Natural killer cell (primary cell): ENCODE results near the gene NHERF1. TPM values are rescaled to one million over a fixed set of nuclear protein-coding genes. Genes with fewer than 3 reads are reported as not detected.

Experiments
- ATAC-seq, 3 donors: fragments of 150-1000 bp in 2 of 3; fragments of 200-7000 bp in 1 of 3; cut with Tn5 transposase; 1 replicate in 1 of 3; 2 replicates in 2 of 3; pipeline ENCODE4 v1.10.0; 2021; ENCODE audit warnings: mild to moderate bottlenecking in 2 of 3, moderate library complexity in 2 of 3
- DNase-seq, 2 donors: peaks; one replicate each; pipeline versions ENCODE4 v3.0.0 to v3.0.0-alpha.2; 2013 to 2021; ENCODE audit warnings: mixed read lengths in 1 of 2
- H3K27ac ChIP-seq: one replicate; pipeline ENCODE4 v1.5.1; 2013; ENCODE audit warnings: mild to moderate bottlenecking, low read length
- H3K27me3 ChIP-seq: one replicate; pipeline ENCODE4 v1.6.1; 2013; ENCODE audit warnings: low read length; ENCODE audit not compliant: control insufficient read depth, insufficient read depth
- H3K36me3 ChIP-seq: one replicate; pipeline ENCODE4 v1.6.1; 2013; ENCODE audit warnings: low read length; ENCODE audit not compliant: control insufficient read depth, insufficient read depth
- H3K4me1 ChIP-seq: one replicate; pipeline ENCODE4 v1.6.1; 2013; ENCODE audit warnings: low read length; ENCODE audit not compliant: control insufficient read depth, insufficient read depth
- H3K4me3 ChIP-seq: one replicate; pipeline ENCODE4 v1.5.1; 2013; ENCODE audit warnings: low read length
- H3K9me3 ChIP-seq: one replicate; pipeline ENCODE4 v1.6.1; 2013; ENCODE audit warnings: low read length; ENCODE audit not compliant: control insufficient read depth, insufficient read depth
- H3K27ac Mint-ChIP-seq, 2 donors: one replicate each; pipeline ENCODE4 v1.8.0; 2022; ENCODE audit warnings: mild to moderate bottlenecking in 2 of 2, mixed read lengths in 2 of 2, moderate library complexity in 1 of 2
- H3K27me3 Mint-ChIP-seq, 2 donors: one replicate each; pipeline ENCODE4 v1.8.0; 2022; ENCODE audit warnings: low read depth in 2 of 2, mixed read lengths in 2 of 2
- H3K36me3 Mint-ChIP-seq: one replicate; pipeline ENCODE4 v1.8.0; 2022; ENCODE audit warnings: mixed read lengths
- H3K4me1 Mint-ChIP-seq, 2 donors: one replicate each; pipeline ENCODE4 v1.8.0; 2022; ENCODE audit warnings: mixed read lengths in 2 of 2
- H3K4me3 Mint-ChIP-seq: one replicate; pipeline ENCODE4 v1.8.0; 2022; ENCODE audit warnings: mild to moderate bottlenecking, moderate library complexity, mixed read lengths
- H3K9me3 Mint-ChIP-seq, 2 donors: one replicate each; pipeline ENCODE4 v1.8.0; 2022; ENCODE audit warnings: mixed read lengths in 2 of 2
- CTCF ChIP-seq: fragments of 200-600 bp; IDR thresholded peaks from one replicate; pipeline ENCODE4 v1.8.0; 2022; ENCODE audit warnings: antibody characterized with exemption
- WGBS: methylation state at CpG from one replicate; pipeline ENCODE4 v1.1.7; 2013; ENCODE audit warnings: missing lambda C conversion rate; ENCODE audit not compliant: insufficient coverage; 5-methylcytosine and 5-hydroxymethylcytosine counted together
- intact Hi-C: fragments of 100-400 bp; cut with micrococcal nuclease; formaldehyde crosslinking; loops from one replicate; pipeline ENCODE4 v1.14.2; 2022
- total RNA-seq, 4 donors: library from RNA; stranded (reverse); fragments of 120-200 nt in 1 of 4; gene quantifications; one replicate each; pipeline versions ENCODE4 v1.2.3 to v1.2.4, GENCODE V29; 2013 to 2022

Gene NHERF1
- total RNA-seq, 3 donors from 2014 or later (not counting 1 experiment from before 2014, with no cell fraction given) = 323 to 372 (median 362) TPM

DNA sequence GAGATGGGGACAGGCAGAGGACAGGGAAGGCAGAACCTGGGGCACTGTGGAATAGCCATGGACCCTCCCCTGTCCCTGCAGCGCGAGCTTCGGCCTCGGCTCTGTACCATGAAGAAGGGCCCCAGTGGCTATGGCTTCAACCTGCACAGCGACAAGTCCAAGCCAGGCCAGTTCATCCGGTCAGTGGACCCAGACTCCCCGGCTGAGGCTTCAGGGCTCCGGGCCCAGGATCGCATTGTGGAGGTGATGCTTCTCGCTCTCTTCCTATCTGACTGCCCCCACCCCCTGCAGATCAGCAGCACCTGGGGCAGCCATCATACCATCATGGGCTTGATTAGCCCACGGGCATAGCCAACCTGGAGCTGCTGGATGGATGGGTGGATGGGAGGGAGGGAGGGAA lies 13.5 kb downstream of the NHERF1 start:
- no peak overlapping the region for H3K4me3 ChIP-seq
- no peaks in the 10 kb centered on the region for H3K36me3 Mint-ChIP-seq
- H3K9me3 ChIP-seq = no peaks in the 10 kb centered on the region
- intact Hi-C loops = no loop called here
- H3K4me3 Mint-ChIP-seq = peak overlapping the region; percentile 49
- DNase-seq (no peak), ATAC-seq (no peak)
- H3K27ac ChIP-seq = no peak overlapping the region
- peaks cover 48% of the 10 kb centered on the region for H3K36me3 ChIP-seq
- peaks cover 74% of the 10 kb centered on the region for H3K4me1 ChIP-seq
- H3K27me3 ChIP-seq = no peaks in the 10 kb centered on the region
- peak overlapping the region; percentile 85 to 92 for H3K27ac Mint-ChIP-seq
- no peaks in the 10 kb centered on the region for H3K9me3 Mint-ChIP-seq
- no peak for TF ChIP-seq CTCF
- 93% methylated on average over 10 of the region's 11 CpGs for WGBS
- peaks cover 51 to 73% of the 10 kb centered on the region in 2 donors for H3K4me1 Mint-ChIP-seq
- H3K27me3 Mint-ChIP-seq = no peaks in the 10 kb centered on the region

- Mint-ChIP-seq H3K27ac (peak overlapping the region; percentile 77 to 81), H3K4me3 (no peak overlapping the region)
Measured at GRCh38 chr17:74763565-74764387, 15.3 kb downstream of the NHERF1 start.

DNA sequence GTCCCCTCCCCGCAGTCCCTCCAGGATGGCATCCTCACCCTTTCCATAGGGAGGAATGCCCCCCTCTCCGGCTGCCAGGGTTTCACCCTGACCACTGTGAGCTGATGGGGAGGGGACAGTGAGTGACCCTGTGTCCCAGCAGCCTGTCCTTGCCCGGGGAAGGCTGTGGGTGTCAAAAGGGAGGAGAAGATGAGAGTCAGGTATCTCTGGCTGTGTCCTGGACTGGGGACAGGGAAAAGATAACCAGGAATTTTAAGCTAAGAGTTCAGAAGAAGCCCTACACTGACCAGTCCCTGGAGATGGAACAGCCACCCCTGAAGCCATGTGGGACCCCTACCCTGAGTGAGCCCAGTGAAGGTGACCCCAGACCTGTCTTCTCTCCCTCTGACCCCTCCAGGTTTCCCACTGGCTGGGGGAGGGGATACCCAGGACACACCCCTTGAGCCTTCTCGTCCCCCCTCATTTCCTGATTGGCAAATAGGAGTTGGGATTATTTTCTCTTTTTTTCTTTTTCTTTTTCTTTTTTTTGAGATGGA lies 16.4 kb downstream of the NHERF1 start:
- intact Hi-C loops = loop anchor here (2.0 kb wide), 1 partner anchor 14 kb away; no protein-coding TSS in a partner anchor
- Histone ChIP-seq H3K4me1 (peaks cover 64% of the 10 kb centered on the region), H3K27ac (no peak overlapping the region), H3K9me3 (no peaks in the 10 kb centered on the region), H3K4me3 (no peak overlapping the region), H3K36me3 (peaks cover 73% of the 10 kb centered on the region), H3K27me3 (no peaks in the 10 kb centered on the region)
- ATAC-seq (no peak), DNase-seq (no peak)
- no peak for TF ChIP-seq CTCF
- WGBS = 91% methylated on average over 2 of the region's 4 CpGs
- Mint-ChIP-seq H3K27ac (peak overlapping the region; percentile 71 to 81), H3K4me3 (peak overlapping the region; percentile 21), H3K9me3 (no peaks in the 10 kb centered on the region), H3K27me3 (no peaks in the 10 kb centered on the region), H3K36me3 (peaks cover 7% of the 10 kb centered on the region), H3K4me1 (peaks cover 32 to 60% of the 10 kb centered on the region in 2 donors)

More at GRCh38 chr17:74763565-74764387, 15.3 kb downstream of the NHERF1 start:
- Histone ChIP-seq H3K36me3 (peaks cover 63% of the 10 kb centered on the region), H3K9me3 (no peaks in the 10 kb centered on the region), H3K27me3 (no peaks in the 10 kb centered on the region), H3K4me1 (peaks cover 68% of the 10 kb centered on the region), H3K27ac (no peak overlapping the region), H3K4me3 (no peak overlapping the region)
- H3K4me1 Mint-ChIP-seq = peaks cover 40 to 63% of the 10 kb centered on the region in 2 donors
- no peak for TF ChIP-seq CTCF
- H3K9me3 Mint-ChIP-seq = no peaks in the 10 kb centered on the region
- no peak for DNase-seq
- no peak for ATAC-seq
- 77% methylated on average over 16 of the region's 16 CpGs for WGBS
- intact Hi-C loops = loop anchor here (2.0 kb wide), 1 partner anchor 13 kb away; no protein-coding TSS in a partner anchor
- peaks cover 5% of the 10 kb centered on the region for H3K36me3 Mint-ChIP-seq
- no peaks in the 10 kb centered on the region for H3K27me3 Mint-ChIP-seq
